Measurements from ENCODE around the gene COL5A1.

DNA sequence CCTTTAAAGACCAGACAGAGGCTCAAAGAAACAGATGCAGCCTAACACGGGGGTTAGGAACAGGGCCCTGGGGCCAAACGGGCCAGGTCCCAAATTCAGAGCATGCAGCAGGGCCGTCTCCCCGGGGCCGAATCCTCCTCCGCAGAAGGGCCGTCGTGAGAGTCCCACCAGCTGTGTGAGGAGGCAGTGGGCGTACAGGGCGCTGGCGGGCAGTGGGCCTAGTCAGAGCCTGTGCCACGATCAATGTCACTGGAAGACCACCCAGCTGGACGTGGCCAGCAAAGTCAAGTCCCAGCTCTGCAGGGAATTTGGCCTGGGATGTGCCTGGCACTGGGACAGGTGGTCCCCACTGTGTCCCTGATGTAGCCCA lies 223.2 kb downstream of the COL5A1 start:
- no peak for TF ChIP-seq EZH2 (IDR thresholded peaks at IDR 0.05; ENCODE audit: low read length)
- TF ChIP-seq, protein P1, sequence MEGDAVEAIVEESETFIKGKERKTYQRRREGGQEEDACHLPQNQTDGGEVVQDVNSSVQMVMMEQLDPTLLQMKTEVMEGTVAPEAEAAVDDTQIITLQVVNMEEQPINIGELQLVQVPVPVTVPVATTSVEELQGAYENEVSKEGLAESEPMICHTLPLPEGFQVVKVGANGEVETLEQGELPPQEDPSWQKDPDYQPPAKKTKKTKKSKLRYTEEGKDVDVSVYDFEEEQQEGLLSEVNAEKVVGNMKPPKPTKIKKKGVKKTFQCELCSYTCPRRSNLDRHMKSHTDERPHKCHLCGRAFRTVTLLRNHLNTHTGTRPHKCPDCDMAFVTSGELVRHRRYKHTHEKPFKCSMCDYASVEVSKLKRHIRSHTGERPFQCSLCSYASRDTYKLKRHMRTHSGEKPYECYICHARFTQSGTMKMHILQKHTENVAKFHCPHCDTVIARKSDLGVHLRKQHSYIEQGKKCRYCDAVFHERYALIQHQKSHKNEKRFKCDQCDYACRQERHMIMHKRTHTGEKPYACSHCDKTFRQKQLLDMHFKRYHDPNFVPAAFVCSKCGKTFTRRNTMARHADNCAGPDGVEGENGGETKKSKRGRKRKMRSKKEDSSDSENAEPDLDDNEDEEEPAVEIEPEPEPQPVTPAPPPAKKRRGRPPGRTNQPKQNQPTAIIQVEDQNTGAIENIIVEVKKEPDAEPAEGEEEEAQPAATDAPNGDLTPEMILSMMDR (optimal IDR thresholded peaks at IDR 0.05 in 1 of 3, IDR thresholded peaks at IDR 0.05 in 1 of 3, conservative IDR thresholded peaks at IDR 0.05 in 1 of 3; ENCODE audit: extremely low read depth in 1 of 3, insufficient read depth in 2 of 3, low read length in 3 of 3), result no peak
